ENCODE results near the gene JPH3.

Gene JPH3

GRCh38 chr16:87681981-87682570 lies 79.8 kb downstream of the JPH3 start:
- DNase-seq (ENCODE audit: low read depth): no peak

- no peak for DNase-seq (ENCODE audit: low read depth)
Observed at GRCh38 chr16:87682852-87683399, 80.6 kb downstream of the JPH3 start.

- no peak for DNase-seq (ENCODE audit: low read depth)
Observed at GRCh38 chr16:87684106-87684677, 81.9 kb downstream of the JPH3 start.

GRCh38 chr16:87684711-87685404 lies 82.5 kb downstream of the JPH3 start:
- DNase-seq (ENCODE audit: low read depth): no peak

- no peak for DNase-seq (ENCODE audit: low read depth)
Observed at GRCh38 chr16:87685405-87685755, 83.1 kb downstream of the JPH3 start.

- DNase-seq (ENCODE audit: low read depth): no peak
Observed at GRCh38 chr16:87685766-87686165, 83.5 kb downstream of the JPH3 start.

GRCh38 chr16:87686697-87687096 lies 84.4 kb downstream of the JPH3 start:
- DNase-seq (ENCODE audit: low read depth): no peak

GRCh38 chr16:87687126-87687910 lies 85.0 kb downstream of the JPH3 start:
- no peak for DNase-seq (ENCODE audit: low read depth)

- DNase-seq (ENCODE audit: low read depth): no peak
Observed at GRCh38 chr16:87687998-87688529, 85.8 kb downstream of the JPH3 start.

- DNase-seq (ENCODE audit: low read depth): no peak
Observed at GRCh38 chr16:87688876-87689815, 86.8 kb downstream of the JPH3 start.

- no peak for DNase-seq (ENCODE audit: low read depth)
Observed at GRCh38 chr16:87689956-87690465, 87.7 kb downstream of the JPH3 start.

- DNase-seq (ENCODE audit: low read depth): no peak
Observed at GRCh38 chr16:87690911-87691685, 88.8 kb downstream of the JPH3 start.

GRCh38 chr16:87691686-87692079 lies 89.4 kb downstream of the JPH3 start:
- DNase-seq (ENCODE audit: low read depth): no peak

GRCh38 chr16:87692176-87692575 lies 89.9 kb downstream of the JPH3 start:
- no peak for DNase-seq (ENCODE audit: low read depth)

GRCh38 chr16:87692756-87693155 lies 90.4 kb downstream of the JPH3 start:
- DNase-seq (ENCODE audit: low read depth): no peak

- DNase-seq (ENCODE audit: low read depth): no peak
Observed at GRCh38 chr16:87693827-87694226, 91.5 kb downstream of the JPH3 start.

- DNase-seq (ENCODE audit: low read depth): no peak
Observed at GRCh38 chr16:87694441-87695125, 92.3 kb downstream of the JPH3 start.

- no peak for DNase-seq (ENCODE audit: low read depth)
Observed at GRCh38 chr16:87695534-87695933, 93.2 kb downstream of the JPH3 start.

GRCh38 chr16:87696726-87697125 lies 94.4 kb downstream of the JPH3 start:
- no peak for DNase-seq (ENCODE audit: low read depth)

GRCh38 chr16:87697256-87697655 lies 94.9 kb downstream of the JPH3 start:
- DNase-seq (ENCODE audit: low read depth): no peak

Data from stimulated activated CD8-positive, alpha-beta memory T cell treated with anti-CD3 and anti-CD28 coated beads, Interleukin-12 subunit alpha, Interleukin-12 subunit beta, amount 100 ng/mL, for 1 hour (primary cell).